ENCODE measurements around the gene DENND6B.

GRCh38 chr22:50320671-50321325, 6.0 kb downstream of the DENND6B start:
- TF ChIP-seq CTCF (conservative IDR thresholded peaks at IDR 0.05) (no peak), EZH2 (IDR thresholded peaks at IDR 0.05; ENCODE audit: low read depth) (no peak)
